ENCODE measurements around the gene CRHBP.

GRCh38 chr5:76986825-76987526 is 34.1 kb downstream of the CRHBP start:
- no peak for TF ChIP-seq CTCF (IDR thresholded peaks at IDR 0.05)
- no peak for TF ChIP-seq EP300 (IDR thresholded peaks at IDR 0.05)
- no peak for TF ChIP-seq POLR2AphosphoS5 (IDR thresholded peaks at IDR 0.05)
